Bone marrow (tissue), 2 donors: ENCODE results near the gene UACA.

Source experiments
- DNase-seq, 2 donors: peaks; one replicate each; lab custom pipeline; 2025; lab: John Stamatoyannopoulos, UW

The UACA gene

DNA sequence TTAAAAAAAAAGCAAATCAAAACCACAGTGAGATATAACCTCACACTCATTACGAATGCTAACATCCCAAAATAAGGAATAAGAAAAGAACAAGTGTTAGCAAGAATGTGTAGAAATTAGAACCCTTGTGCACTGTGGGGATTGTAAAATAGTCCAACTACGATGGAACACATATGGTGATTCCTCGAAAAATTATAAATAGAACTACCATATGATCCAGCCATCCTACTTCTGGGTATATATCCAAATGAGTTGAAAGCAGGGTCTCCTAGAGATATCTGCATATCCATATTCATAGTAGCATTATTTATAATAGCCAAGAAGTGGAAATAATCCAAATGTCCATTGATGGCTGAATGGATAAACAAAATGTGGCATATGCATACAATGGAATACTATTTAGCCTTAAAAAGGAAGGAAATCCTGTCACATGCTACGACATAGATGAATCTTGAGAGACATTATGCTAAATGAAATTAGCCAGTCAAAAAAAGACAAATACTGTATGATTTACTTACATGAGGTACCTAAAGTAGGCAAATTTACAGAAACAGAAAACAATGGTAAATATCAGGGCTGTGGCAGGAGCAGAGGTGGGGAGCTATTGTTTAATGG, 55.6 kb downstream of the UACA start:
- no peak for DNase-seq

- no peak for DNase-seq
Observed at GRCh38 chr15:70704731-70705130, 58.6 kb downstream of the UACA start.

DNA sequence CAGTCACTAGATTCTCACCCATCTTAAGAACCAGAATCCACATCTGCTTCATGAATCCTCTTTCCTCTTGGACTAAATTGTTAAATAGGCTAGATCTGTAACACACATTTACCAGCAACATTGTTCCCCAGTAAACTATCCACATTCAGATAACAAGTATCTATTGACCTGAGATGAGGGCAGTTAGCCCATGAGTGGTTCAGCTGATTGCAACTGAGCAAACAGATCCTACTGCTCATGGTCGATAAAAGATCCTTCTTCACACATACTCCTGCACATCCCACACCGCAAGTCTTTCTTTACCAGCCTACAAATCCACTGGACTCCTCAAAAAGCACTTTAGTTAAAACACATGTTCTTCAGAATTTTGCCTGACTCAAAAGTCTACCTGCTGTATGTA, 59.2 kb downstream of the UACA start:
- no peak for DNase-seq

GRCh38 chr15:70703096-70703878, 60.1 kb downstream of the UACA start:
- no peak for DNase-seq

- DNase-seq, result no peak
Observed at GRCh38 chr15:70702584-70702983, 60.8 kb downstream of the UACA start.

- DNase-seq, result no peak
Observed at GRCh38 chr15:70701891-70702568, 61.3 kb downstream of the UACA start.

GRCh38 chr15:70701171-70701570, 62.2 kb downstream of the UACA start:
- no peak for DNase-seq

- DNase-seq, result no peak
Observed at GRCh38 chr15:70699890-70700289, 63.5 kb downstream of the UACA start.

DNA sequence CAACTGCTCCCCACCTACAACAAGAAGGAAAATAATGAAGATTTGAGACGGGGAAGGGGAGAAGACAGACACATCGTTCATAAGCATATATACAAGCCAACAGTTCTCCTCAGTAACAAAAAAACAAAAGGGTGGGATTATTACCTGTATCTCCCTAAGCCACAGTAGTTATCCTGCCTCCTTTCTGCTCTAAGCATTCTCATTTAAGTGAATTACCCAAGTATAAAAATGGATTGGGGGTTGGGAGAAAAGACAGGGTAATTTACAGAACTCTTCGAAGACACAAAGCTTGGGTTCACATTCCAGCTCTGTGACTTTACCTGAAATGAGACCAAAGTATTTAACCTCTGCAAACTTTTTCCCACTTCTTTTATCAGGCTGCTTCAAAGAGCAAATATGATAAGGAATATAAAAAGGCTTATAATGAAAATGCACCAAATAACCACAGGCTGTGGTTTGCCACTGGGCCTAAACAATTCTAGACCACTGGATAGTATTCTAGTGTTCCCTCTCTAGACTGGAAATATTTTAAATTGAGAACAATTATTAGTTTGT, 64.4 kb downstream of the UACA start:
- DNase-seq, result no peak

GRCh38 chr15:70698426-70698825, 64.9 kb downstream of the UACA start:
- DNase-seq, result no peak

- no peak for DNase-seq
Observed at GRCh38 chr15:70690491-70691276, 72.7 kb downstream of the UACA start.

DNA sequence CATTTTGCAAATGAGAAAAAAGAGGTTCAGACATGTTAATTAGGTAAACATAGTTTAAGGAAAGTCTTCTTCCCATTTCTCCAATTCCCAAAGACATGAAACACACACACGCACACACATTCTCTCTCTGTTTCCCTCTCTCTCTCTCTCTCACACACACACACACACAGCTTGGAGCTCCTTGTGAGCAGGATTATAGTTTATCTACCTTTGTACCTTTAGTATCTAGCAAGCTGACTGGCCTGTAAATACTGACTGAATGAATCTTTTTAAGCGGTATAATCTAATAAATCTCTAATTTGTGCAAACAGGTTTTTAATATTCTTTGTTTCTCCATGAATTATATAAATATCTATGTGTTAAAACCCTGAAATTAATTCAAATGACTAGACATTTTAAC, 73.3 kb downstream of the UACA start:
- DNase-seq, result no peak

DNA sequence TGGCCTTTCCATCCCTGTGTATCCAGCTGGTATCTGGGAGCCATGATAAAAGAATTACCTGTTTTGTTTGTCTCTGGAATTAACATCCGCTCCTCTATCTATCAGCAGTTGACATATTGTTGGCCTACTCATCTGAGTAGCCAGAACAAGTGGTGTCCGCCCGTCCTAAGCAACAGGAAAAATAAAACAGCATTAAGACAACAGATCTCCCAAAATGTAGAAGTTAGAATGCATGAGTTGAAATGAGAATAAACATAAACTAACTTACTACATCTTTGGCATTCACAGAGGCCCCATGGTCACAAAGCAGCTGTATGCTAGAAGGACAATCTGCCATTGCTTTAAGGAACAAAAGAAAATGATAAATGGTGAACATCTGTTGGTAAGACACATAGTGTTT, 75.9 kb downstream of the UACA start:
- DNase-seq, result no peak

GRCh38 chr15:70680817-70681216, 82.5 kb downstream of the UACA start:
- no peak for DNase-seq

DNA sequence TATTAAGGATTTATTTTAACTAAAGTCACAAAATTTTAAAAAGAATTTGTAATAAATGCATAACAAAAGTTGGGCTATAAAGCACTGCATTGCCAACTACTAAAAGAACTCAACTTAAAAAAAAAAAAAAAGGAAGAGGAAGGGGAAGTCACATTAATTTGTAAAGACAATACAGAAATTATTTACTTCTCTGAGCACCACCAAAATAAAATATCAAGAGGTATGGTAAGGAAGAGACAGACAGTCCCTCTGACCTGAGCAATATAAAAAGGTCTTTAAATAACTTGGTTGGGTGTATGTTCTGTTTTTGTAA, 83.5 kb downstream of the UACA start:
- no peak for DNase-seq

GRCh38 chr15:70672081-70672480, 91.3 kb downstream of the UACA start:
- no peak for DNase-seq

DNA sequence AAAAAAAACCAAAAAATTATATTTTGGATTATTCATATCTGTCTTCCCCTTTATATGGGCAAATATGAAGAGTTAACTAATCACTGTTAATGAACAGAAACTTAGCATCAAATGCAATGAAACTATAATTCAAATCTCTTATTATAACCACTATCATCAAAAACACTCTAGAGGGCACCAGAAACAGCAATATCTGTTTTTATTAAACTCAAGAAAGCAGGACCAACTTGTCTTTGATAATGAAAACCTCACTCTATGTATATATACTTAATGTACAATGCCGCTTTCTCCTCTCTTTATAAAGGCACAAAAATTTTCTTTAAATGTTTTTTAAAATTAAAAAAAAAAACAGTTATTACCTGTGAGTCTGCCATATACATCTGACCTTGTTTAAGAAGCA, 92.7 kb downstream of the UACA start:
- no peak for DNase-seq

- no peak for DNase-seq
Observed at GRCh38 chr15:70669966-70670658, 93.2 kb downstream of the UACA start.

DNA sequence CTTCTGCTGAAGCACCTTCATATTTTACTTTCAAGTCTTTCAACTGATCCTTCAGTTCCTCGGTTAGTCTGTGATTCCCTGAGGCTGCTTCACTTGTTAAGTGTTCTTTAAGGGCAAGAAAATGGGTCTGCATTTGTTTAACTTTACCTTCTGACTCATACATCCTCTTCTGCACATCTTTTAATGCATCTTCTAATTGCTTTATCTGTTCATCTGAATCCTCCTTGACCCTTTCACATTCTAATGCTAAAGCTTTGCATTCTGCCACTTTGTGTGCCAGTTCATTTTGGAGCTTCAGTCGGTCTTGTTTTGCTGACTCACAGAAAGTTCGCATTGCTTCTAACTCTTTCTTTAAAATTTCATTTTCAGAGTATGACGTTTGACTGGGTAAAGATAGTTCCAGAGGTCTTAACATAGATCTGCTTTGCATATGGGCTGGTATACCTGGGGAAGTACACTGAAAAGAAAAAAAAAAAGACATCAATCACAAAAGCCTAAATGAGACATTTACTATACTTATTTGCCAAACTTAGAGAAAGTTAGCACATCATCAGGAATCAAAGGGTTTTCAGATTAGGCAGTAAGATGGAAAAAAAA, 94.3 kb downstream of the UACA start:
- no peak for DNase-seq

- no peak for DNase-seq
Observed at GRCh38 chr15:70665599-70665998, 97.8 kb downstream of the UACA start.

DNA sequence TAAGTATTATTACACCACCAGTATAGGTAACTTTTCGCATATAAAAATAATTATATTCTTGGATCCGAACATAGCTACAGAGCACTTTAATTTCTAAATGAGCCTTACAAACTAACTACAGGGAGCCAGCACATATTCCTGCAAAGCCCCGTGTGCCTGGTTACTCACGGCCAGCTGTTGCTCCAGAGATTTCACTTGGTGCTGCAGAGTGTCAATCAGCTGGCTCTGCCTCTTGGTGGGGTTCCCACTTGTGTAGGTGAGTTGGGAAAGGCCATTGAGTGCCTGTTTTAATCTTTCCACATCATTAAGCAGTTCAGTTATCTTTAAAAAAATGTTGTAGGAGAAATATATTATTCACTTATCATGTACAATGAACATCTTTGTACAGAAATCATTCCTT, 98.9 kb downstream of the UACA start:
- no peak for DNase-seq
